Measurements from ENCODE around the gene ADAMTSL2.

ADAMTSL2 gene

DNA sequence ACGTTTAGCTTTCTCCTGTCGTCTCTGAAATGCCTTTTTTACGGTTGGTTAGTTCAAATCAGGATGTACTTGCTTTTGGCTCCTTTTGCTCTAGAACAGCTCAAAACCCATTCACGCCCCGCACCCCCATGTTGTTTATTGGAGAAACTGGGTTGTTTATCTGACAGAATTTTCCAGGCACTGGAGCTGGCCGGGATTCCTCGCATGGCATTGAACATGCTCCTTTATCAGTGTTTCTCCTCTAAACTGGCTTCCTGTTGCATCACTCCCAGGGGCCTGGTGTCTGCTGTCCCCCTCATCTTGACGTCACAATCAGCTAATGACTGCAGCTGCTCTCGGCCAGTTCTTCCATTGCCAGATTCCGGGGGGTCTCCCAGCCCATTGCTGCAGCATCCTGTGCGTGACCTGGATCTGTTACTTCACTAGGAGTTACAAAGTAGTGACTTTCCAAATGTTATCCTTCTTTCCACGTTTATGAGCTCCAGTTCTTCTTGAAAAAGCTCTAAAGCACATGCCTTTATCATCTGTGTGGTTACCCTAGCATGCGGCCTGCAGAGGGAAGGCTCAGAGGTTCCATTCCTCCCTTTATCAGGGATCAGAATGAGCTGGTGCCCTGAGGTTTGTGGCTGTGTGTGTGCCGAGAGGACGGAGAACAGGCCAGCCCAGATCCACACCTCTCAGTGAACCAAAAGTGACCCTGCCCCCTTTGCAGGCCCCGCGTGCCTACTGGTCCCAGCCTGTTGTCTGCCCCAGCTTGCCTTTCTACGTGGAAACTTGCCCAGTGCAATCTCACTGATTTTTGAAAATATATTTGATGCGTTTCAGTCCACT lies 47.2 kb downstream of the ADAMTSL2 start:
- FAIRE-seq (no peak), DNase-seq (ENCODE audit: insufficient read length, low spot score) (no peak)
- TF ChIP-seq POLR2AphosphoS5 (IDR thresholded peaks at IDR 0.05; ENCODE audit: low read depth, low read length) = no peak
- TF ChIP-seq PAX5 (IDR thresholded peaks at IDR 0.05; ENCODE audit: insufficient read depth, low read length, severe bottlenecking) = no peak
- TF ChIP-seq POLR2A (IDR thresholded peaks at IDR 0.05; ENCODE audit: low read depth, low read length) = no peak
- TF ChIP-seq SPI1 (IDR thresholded peaks at IDR 0.05; ENCODE audit: low read depth, low read length) = no peak
- no peak for TF ChIP-seq POU2F2 (IDR thresholded peaks at IDR 0.05; ENCODE audit: low read depth, low read length)
- TF ChIP-seq TAF1 (IDR thresholded peaks at IDR 0.05; ENCODE audit: low read depth, low read length) = no peak

DNA sequence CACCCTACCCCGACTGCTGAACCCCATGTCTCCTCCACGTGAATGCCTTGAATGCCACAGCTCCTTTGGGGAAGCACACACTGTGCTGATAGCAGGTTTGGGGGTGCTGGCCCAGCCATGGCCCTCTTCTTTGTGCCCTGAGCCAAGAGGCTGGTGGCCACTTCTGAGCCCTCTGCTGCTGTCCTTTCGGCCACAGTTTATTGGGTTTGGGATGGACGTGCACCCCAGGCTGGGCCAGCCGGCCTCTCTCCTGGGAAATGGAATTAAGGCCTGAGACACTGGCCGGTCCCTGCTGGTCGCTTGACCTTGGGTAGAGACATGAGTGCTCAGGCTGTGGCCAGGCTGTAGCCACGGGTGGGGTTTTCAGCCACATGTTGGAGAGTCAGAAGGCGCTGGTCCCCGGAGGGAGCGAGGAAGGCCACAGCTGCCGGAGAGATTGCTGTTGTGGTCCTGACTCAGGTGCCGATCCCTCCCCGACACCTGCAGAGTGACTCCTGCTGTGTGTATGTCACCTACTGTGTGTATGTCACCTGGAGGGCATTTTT lies 48.1 kb downstream of the ADAMTSL2 start:
- no peak for DNase-seq (ENCODE audit: insufficient read length, low spot score)
- FAIRE-seq = no peak
- no peak for TF ChIP-seq SPI1 (IDR thresholded peaks at IDR 0.05; ENCODE audit: low read depth, low read length)
- no peak for TF ChIP-seq POU2F2 (IDR thresholded peaks at IDR 0.05; ENCODE audit: low read depth, low read length)
- no peak for TF ChIP-seq POLR2AphosphoS5 (IDR thresholded peaks at IDR 0.05; ENCODE audit: low read depth, low read length)
- no peak for TF ChIP-seq POLR2A (IDR thresholded peaks at IDR 0.05; ENCODE audit: low read depth, low read length)
- no peak for TF ChIP-seq TAF1 (IDR thresholded peaks at IDR 0.05; ENCODE audit: low read depth, low read length)
- no peak for TF ChIP-seq PAX5 (IDR thresholded peaks at IDR 0.05; ENCODE audit: insufficient read depth, low read length, severe bottlenecking)

DNA sequence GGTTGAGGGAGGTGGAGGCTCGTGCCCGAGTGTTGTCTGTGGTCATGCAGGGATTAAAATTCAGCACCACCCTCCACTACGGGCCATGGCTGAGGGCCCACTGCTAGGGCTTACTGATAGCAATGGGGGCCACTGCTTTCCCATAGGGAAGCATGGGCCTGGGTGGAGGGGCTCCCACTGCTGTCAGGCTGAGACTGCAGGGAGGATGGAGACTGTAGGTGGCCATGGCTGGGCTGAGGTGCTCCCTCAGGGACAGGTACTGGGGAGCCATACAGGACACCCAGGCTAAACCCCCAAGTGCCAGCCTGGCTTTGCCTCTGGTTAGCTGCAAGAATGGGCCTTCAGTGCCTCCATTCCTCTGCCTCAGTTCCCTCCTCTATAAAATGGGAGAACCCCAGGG lies 48.6 kb downstream of the ADAMTSL2 start:
- FAIRE-seq (no peak), DNase-seq (ENCODE audit: insufficient read length, low spot score) (no peak)
- TF ChIP-seq POU2F2 (IDR thresholded peaks at IDR 0.05; ENCODE audit: low read depth, low read length) = no peak
- TF ChIP-seq TAF1 (IDR thresholded peaks at IDR 0.05; ENCODE audit: low read depth, low read length) = no peak
- no peak for TF ChIP-seq POLR2A (IDR thresholded peaks at IDR 0.05; ENCODE audit: low read depth, low read length)
- TF ChIP-seq POLR2AphosphoS5 (IDR thresholded peaks at IDR 0.05; ENCODE audit: low read depth, low read length) = no peak
- no peak for TF ChIP-seq SPI1 (IDR thresholded peaks at IDR 0.05; ENCODE audit: low read depth, low read length)
- no peak for TF ChIP-seq PAX5 (IDR thresholded peaks at IDR 0.05; ENCODE audit: insufficient read depth, low read length, severe bottlenecking)

DNA sequence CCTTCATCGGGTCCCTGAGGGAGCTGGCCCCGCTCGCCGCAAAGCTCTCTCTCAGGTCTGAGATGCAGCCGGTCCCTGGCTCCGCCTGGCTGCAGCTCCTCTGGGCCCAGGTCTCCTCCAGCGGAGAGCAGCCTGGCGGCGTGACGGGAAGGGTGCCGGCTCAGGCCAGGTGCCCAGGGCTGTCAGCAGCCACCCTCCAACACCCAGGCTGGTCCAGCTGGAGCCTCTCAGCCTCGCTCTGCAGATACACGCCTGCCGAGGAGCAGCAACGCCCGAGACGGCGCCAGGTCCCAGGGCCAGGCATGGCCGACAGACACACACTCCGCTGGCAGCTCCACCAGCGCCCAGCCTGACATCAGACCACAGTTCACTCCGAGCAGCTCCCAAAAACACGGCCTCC lies 49.1 kb downstream of the ADAMTSL2 start:
- TF ChIP-seq POLR2A (IDR thresholded peaks at IDR 0.05; ENCODE audit: low read depth, low read length) (no peak), POU2F2 (IDR thresholded peaks at IDR 0.05; ENCODE audit: low read depth, low read length) (no peak), PAX5 (IDR thresholded peaks at IDR 0.05; ENCODE audit: insufficient read depth, low read length, severe bottlenecking) (no peak), POLR2AphosphoS5 (IDR thresholded peaks at IDR 0.05; ENCODE audit: low read depth, low read length) (no peak), TAF1 (IDR thresholded peaks at IDR 0.05; ENCODE audit: low read depth, low read length) (no peak), SPI1 (IDR thresholded peaks at IDR 0.05; ENCODE audit: low read depth, low read length) (no peak)
- no peak for FAIRE-seq
- DNase-seq (ENCODE audit: insufficient read length, low spot score) = no peak

DNA sequence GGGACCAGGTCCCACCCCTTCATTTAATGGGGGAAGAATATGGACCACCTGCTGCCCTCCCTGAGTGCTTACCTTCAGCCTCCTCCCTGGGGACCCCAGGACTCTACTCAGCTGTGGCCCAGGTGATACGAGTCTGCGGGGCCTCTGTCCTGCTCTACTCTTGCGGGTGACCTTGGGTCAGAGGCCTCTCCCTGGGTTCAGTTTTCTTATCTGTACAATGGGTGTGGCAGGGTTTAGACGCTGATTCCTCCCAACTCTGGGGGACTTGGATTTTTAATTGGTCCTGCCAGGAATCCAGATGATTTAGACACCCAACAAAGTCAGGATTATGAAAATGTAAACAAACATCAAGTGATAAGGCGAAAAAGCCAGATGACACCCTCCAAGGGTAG lies 49.7 kb downstream of the ADAMTSL2 start:
- no peak for TF ChIP-seq PAX5 (IDR thresholded peaks at IDR 0.05; ENCODE audit: insufficient read depth, low read length, severe bottlenecking)
- FAIRE-seq (no peak), DNase-seq (ENCODE audit: insufficient read length, low spot score) (no peak)

DNA sequence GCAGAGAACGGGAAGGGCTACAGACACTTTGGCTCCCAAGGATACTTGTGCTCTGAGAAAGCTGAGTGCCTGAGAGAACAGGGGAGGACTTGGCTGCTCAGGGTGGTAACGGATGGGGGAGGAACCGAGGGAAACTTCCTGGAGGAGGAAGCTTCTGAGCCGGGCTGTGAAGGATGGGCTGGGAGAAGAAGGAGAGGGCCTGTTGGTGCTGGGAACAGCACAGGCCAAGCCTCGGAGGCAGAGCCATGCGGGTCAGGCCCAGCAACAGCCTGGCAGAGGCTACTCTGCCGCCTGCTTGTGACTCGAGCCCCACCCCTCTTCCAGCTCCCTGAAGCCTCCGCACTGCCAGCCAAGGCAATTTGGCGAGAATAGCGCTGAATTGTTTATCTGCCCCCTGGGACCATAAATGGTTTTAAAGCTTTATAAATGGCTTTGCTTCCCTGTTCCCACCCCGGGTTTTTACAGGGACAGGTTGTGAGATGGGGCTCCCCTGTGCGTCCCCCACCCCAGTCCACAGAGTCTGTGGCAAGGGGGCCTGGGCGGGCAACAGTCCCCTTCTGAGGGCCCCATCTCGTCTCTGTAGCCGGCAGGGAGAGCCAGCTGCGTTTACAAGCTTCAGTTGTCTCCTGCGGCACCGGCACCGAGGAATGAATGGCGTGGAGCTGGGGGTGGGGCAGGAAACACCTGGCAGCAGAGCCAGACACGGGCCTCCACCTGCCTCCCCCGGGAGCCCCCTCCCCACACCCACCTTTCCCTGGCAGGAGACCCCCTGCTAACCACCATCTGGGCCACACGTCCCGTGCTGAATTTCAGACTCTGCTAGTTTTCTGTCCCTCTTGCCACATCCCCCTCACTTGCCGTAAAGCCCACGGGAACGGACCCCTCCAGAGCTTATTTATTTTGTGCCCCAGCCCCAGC lies 50.3 kb downstream of the ADAMTSL2 start:
- DNase-seq (ENCODE audit: insufficient read length, low spot score) = no peak
- TF ChIP-seq PAX5 (IDR thresholded peaks at IDR 0.05; ENCODE audit: insufficient read depth, low read length, severe bottlenecking) (no peak), POLR2AphosphoS5 (IDR thresholded peaks at IDR 0.05; ENCODE audit: low read depth, low read length) (no peak), POU2F2 (IDR thresholded peaks at IDR 0.05; ENCODE audit: low read depth, low read length) (no peak), SPI1 (IDR thresholded peaks at IDR 0.05; ENCODE audit: low read depth, low read length) (no peak), POLR2A (IDR thresholded peaks at IDR 0.05; ENCODE audit: low read depth, low read length) (no peak), TAF1 (IDR thresholded peaks at IDR 0.05; ENCODE audit: low read depth, low read length) (no peak)
- FAIRE-seq = no peak

DNA sequence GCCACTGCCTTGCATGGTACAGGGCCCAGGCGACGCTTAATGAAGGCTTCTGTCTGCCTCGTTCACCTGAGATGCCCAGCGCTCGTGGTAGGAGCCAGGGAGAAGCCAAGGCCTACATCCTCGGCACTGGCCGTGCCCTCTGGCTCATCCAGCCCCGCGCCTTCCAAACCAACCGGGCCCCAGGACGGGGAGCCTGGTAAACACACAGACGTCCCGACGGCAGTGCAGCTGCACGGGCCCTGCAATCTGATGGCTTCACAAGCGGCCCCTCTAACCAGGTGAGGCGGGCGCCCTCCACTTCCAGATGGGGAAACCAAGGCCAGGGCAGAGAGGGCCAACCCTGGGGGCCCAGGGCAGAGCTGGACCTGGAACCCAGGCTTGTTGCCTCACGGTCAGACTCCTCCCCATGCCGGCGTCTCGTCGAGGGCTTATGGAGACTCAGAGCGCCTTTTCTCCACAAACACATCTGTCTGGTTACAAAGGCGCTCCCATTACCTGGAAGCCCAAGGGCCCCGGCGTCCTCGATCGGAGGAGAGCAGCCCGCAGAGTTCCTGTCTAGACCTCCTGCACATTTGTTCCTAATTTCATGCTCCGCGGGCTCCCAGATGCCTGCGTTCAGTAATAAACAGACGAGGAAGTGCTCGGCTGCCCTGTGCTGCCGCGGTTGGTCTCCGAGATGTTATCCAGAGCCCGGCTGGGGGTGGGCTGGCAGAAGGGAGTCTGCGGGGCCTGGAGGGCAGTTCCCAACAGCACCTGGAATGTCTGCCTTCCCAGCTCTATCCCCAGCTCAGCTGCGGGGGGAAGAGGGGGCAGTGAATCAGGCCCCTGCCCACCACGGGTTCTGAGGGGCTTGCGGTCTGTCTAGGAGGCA lies 51.2 kb downstream of the ADAMTSL2 start:
- FAIRE-seq (no peak), DNase-seq (ENCODE audit: insufficient read length, low spot score) (no peak)
- no peak for TF ChIP-seq TAF1 (IDR thresholded peaks at IDR 0.05; ENCODE audit: low read depth, low read length)
- TF ChIP-seq SPI1 (IDR thresholded peaks at IDR 0.05; ENCODE audit: low read depth, low read length) = no peak
- no peak for TF ChIP-seq POLR2A (IDR thresholded peaks at IDR 0.05; ENCODE audit: low read depth, low read length)
- TF ChIP-seq PAX5 (IDR thresholded peaks at IDR 0.05; ENCODE audit: insufficient read depth, low read length, severe bottlenecking) = no peak
- TF ChIP-seq POU2F2 (IDR thresholded peaks at IDR 0.05; ENCODE audit: low read depth, low read length) = no peak
- TF ChIP-seq POLR2AphosphoS5 (IDR thresholded peaks at IDR 0.05; ENCODE audit: low read depth, low read length) = no peak

DNA sequence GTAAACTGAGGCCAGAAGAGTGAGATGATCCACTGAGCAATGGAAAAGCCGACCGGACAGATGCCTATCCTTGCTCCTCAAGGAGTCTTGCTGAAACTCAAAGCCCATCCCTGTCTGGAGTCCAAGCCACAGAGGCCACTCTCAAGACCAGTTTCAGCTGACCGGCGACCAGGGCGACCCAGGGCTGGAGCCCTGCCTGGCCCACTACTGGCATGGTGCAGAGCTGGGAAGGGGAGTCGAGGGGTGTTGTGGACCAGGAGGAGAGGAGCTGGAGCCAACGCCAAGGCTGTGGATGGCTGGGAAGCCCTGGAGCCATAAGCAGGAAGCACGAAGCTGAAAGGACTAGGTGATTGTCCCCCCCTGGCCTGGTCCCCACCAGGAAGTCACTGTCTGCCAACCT lies 52.5 kb downstream of the ADAMTSL2 start:
- DNase-seq (ENCODE audit: insufficient read length, low spot score) = no peak
- no peak for FAIRE-seq
- TF ChIP-seq SPI1 (IDR thresholded peaks at IDR 0.05; ENCODE audit: low read depth, low read length) = no peak
- no peak for TF ChIP-seq PAX5 (IDR thresholded peaks at IDR 0.05; ENCODE audit: insufficient read depth, low read length, severe bottlenecking)
- TF ChIP-seq TAF1 (IDR thresholded peaks at IDR 0.05; ENCODE audit: low read depth, low read length) = no peak
- TF ChIP-seq POU2F2 (IDR thresholded peaks at IDR 0.05; ENCODE audit: low read depth, low read length) = no peak
- no peak for TF ChIP-seq POLR2A (IDR thresholded peaks at IDR 0.05; ENCODE audit: low read depth, low read length)
- no peak for TF ChIP-seq POLR2AphosphoS5 (IDR thresholded peaks at IDR 0.05; ENCODE audit: low read depth, low read length)
